Measurements from ENCODE around the gene PRODH2.

- TF ChIP-seq CTCF (IDR thresholded peaks at IDR 0.05; ENCODE audit: poor library complexity) (no peak), EZH2phosphoT487 (IDR thresholded peaks at IDR 0.05; ENCODE audit: low read depth, severe bottlenecking, unreplicated experiment) (no peak), EZH2 (IDR thresholded peaks at IDR 0.05; ENCODE audit: borderline replicate concordance) (no peak)
Observed at GRCh38 chr19:35790981-35791813, 21.4 kb downstream of the PRODH2 start.

Measured in hepatocyte (in vitro differentiated cells).